Activated CD4-positive, alpha-beta T cell treated with anti-CD3 and anti-CD28 coated beads for 4 hours (primary cell): Measurements from ENCODE around the gene BCR.
"Not testable (repeated sequence)": the region's sequence is repeated elsewhere in the genome, so short reads cannot be mapped to it uniquely, and the experiment has no call there.

Source experiments
- DNase-seq, 2 donors: peaks; one replicate each; pipeline ENCODE4 v3.0.0-alpha.2; 2020

BCR gene

DNA sequence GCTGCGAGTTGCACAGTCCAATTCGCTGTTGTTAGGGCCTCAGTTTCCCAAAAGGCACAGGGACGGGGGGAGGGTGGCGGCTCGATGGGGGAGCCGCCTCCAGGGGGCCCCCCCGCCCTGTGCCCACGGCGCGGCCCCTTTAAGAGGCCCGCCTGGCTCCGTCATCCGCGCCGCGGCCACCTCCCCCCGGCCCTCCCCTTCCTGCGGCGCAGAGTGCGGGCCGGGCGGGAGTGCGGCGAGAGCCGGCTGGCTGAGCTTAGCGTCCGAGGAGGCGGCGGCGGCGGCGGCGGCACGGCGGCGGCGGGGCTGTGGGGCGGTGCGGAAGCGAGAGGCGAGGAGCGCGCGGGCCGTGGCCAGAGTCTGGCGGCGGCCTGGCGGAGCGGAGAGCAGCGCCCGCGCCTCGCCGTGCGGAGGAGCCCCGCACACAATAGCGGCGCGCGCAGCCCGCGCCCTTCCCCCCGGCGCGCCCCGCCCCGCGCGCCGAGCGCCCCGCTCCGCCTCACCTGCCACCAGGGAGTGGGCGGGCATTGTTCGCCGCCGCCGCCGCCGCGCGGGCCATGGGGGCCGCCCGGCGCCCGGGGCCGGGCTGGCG, at the start of gene BCR:
Gene BCR (plus strand): TSS at position 209 of the 592 bp plus-strand sequence. CDS start 452 bp downstream, outside the sequence.
- peak; percentile 53 to 61 for DNase-seq

DNA sequence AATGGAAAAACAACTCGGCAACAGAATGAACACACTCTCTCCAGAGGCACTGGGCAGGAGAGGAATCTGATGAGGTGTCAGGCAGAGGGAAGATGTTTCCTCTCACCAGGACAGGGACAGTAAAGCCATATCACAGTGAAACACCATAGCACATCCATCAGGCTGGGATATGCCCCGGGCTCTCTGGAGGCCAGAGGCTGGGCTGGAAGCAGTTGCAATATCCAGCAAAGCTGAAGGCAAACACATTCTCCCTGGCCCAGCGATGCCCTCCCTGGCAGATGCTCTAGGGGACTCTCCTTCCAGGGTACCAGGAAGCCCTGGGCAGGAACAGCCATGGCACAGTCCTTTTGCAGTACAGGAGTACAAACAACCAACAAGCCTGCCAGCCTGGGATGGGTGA, 49.6 kb upstream of the BCR start:
- DNase-seq, result no peak

DNA sequence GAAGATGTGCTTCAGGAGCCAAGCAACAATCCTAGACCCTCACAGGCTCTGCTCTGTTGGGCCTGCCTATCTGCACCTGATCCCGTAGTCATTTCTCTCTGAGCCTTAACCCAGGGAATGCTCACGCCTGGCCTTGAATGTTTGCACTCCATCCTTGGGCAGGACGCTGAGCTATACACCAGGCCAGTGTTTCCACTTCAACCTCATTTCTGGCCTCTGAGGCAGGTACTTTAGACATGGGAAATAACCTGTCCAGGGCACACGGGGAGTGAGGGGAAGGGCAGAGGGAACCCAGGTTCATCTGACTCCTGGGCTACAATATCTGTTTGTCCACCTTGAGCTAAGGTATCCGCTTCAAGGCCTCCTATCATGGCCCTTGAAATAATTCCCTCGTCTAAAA, 48.4 kb upstream of the BCR start:
- DNase-seq, result no peak

DNA sequence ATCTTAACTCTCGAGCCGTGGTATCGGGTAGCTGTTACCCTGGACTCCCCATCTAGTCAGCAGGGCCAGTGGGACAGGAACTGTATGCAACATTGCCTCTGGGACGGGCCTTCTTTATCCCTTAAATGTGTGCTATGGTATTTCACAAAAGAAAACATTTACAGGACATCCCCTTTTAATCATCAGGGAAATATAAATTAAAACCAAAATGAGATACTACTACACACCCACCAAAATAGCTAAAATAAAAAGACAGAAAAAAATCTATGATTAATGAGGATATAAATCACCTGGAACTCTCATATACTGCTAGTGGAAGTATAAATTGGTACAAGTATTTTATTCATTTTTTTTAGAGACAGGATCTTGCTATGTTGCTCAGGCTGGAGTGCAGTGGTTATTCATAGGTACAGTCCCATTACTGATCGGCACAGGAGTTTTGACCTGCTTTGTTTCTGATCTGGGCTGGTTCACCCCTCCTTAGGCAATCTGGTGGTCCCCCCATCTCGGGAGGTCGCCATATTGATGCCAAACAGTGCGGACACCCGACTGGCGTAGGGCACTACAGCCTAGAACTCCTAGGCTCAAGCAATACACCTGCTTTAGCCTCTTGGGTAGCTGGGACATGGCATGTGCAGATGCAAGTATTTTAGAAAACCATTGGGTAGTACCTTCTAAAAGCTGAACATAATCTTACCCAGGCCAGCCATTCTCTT, 47.8 kb upstream of the BCR start:
- DNase-seq, result no peak

DNA sequence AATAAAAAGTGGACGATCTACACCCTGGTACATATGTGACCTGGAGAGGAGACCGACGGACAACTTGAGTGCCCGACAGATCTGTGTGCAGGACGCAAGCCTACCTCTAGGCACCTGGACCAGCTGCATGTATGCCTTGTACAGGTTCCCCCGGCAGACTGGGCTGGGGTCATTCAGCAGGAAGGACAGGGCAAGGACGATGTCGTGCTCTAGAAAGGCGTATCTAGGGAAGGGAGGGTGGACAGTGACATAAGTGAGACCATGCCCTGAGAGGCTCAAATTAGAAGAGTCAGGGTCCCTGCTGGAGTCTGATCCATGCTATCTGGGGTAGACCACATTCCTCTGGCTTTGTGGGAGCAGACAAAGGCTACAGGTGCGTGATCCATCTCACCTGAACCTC, 46.4 kb upstream of the BCR start:
- no peak for DNase-seq

DNA sequence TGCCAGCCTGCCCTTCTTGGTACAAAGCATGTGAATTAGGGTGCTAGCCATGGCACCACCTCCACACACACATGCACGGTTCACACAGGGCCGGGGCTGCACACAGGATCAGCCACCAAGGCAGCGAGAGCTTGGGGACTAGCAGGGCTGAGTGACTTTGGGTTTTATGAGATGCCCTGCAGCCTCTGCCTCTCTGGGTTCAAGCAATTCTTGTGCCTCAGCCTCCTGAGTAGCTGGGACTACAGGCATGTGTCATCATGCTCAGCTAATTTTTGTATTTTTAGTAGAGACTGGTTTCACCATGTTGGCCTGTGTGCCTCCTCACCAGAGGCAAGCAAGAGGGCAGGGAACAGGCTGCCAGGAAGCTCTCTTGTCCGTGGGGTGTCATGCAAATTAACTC, 43.3 kb upstream of the BCR start:
- not testable (repeated sequence) for DNase-seq

DNA sequence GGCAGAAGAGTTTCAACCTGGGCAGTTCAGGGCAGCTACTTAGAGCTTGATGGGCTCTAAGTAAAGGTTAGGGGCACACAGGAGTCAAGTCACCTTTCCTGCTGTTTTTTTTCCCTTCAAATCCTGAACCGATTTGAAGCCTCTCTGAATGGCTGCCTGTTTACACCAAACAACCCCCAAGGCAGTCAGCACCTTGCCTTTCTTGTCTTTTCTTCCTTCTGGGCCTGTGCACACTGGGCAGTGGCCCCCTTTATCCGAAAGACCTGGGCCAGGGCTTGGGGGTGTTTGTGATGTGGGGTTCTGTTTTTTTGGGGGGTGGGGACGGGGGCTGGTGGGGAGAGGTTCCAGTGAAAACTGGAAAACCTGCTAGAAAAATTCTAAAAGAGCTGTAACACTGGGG, 42.8 kb upstream of the BCR start:
- no peak for DNase-seq

DNA sequence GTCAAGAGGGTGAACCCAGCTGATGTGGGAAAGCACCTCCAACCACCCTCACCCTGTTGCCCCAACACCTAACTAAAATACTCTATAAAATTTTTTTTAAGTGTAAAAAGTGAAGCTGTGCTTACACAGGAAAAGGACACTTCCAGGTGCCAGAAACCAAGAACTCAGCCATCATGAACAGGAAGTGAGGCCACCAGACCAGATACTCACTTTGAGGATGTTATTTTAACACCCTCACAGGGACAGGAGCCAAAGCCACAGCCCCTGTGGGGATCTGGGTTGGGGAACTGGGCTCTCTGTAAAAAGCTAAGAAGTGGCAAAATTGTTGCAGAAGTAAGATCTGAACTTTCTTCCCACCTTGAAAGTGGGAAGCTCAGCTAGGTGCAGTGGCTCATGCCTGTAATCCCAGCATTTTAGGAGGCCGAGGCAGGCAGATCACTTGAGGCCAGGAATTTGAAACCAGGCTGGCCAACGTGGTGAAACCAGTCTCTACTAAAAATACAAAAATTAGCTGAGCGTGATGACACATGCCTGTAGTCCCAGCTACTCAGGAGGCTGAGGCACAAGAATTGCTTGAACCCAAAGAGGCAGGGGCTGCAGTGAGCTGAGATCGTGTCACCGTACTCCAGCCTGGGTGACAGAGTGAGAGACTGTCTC, 42.3 kb upstream of the BCR start:
- DNase-seq, result peak in 1 of 2 donors; percentile 23

DNA sequence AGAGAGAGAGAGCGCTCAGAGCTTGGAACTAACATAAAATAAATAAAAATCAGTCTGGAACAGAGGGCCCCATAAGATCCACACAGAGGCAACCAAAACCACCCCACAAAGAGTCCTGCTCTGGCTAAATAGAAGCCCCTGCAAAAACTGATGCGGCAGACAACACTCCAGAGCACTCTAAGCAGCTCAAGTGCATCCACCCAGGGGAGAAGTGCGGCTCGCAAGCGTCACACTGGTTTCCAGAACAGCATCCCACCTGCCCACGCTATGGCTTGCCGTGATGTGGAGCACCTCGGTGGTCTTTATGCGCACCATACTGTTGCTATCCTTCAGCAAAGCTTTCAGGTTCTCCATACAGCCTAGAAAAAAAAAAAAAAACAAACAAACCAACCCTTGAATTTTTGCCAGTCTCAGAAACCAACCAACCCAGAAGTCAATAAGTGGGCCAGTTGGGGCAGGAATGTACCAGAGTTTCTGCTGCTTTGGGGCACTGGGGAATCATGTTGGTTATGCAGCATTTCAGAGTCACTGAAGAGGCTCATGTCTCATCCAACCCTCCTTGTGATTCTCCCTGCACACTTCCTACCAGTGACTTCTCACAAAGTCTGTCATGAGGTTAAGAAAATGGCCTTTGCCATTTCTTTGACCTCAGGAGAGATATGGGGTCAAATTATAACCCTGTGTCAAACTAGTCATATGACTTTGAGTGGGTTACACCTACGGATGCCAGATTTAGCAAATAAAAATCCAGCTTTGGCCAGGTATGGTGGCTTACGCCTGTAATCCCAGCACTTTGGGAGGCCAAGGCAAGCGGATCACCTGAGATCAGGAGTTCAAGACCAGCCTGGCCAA, 41.5 kb upstream of the BCR start:
- no peak for DNase-seq

DNA sequence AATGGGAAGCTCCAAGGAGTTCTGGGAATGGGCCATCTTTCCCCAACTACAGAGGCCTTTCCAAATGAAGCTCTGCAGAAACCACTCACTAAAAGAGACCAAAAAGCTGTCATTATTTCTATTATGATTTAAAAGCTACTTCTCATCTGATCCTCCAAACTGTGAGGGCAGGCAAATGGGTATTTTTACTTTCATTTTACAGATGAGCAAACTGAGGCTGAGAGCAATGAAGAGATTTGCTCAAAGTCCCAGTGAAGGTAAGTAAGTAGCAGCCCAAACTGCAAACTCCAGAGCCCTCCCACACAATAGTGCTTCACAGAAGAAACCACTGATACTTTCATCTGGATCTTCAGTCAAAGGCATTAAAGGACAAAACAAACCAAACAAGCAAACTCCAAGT, 39.9 kb upstream of the BCR start:
- no peak for DNase-seq

DNA sequence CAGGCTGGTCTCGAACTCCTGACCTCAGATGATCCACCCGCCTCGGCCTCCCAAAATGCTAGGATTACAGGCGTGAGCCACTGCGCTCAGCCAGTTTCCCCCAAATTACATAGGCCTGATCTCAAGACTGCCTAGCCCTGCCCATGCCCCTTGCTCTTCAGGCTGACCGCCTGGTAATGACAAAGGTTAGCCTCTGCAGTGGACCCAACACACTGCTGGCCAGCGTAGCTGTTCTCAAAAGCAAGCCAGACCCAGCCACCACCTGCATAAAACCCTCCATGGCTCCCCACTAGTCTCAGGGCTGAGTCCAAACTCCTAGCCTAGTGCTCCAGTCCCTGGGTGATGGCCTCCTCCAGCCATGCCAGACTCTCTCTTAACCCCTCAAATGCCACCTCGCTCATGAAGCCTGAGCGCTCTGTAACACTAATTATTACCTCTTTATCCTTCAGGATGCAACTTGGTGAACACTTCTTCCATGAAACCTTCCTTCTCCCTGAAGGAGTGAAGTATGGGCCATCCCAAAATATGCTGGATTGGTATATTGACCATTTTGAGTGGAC, 37.7 kb upstream of the BCR start:
- no peak for DNase-seq

DNA sequence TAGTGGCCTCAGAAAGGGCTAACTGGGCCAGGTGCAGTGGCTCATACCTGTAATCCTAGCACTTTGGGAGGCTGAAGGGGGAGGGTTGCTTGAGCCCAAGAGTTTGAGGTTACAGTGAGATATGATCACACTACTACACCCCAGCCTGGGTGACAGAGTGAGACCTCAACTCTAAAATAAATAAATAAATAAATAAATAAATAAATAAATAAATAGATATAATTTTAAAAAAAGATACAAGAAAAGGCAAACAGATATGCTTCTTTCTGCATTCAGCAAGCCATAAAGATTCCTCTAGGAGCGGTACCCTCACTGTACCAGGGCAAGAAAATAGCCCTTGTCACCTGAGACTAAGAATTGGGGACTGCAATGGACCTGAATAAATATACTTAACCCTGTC, 37.2 kb upstream of the BCR start:
- DNase-seq, result no peak

DNA sequence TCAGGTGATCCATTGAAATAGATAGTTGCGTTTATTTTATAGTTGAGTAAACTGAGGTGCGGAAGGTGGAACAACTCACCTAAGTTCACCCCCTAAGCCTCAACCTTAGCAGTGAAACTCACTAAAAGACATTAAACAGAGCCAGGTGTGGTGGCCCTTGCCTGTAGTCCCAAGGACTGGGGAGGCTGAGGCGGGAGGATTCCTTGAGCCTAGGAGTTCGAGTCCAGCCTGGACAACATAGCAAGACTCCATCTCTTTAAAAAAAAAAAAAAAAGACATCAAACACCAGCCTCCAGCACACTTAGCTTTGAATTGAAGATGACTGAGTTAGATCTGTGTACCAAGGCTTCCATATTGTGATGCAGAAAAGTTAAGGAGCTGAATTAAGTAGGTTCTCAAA, 35.9 kb upstream of the BCR start:
- DNase-seq, result no peak

DNA sequence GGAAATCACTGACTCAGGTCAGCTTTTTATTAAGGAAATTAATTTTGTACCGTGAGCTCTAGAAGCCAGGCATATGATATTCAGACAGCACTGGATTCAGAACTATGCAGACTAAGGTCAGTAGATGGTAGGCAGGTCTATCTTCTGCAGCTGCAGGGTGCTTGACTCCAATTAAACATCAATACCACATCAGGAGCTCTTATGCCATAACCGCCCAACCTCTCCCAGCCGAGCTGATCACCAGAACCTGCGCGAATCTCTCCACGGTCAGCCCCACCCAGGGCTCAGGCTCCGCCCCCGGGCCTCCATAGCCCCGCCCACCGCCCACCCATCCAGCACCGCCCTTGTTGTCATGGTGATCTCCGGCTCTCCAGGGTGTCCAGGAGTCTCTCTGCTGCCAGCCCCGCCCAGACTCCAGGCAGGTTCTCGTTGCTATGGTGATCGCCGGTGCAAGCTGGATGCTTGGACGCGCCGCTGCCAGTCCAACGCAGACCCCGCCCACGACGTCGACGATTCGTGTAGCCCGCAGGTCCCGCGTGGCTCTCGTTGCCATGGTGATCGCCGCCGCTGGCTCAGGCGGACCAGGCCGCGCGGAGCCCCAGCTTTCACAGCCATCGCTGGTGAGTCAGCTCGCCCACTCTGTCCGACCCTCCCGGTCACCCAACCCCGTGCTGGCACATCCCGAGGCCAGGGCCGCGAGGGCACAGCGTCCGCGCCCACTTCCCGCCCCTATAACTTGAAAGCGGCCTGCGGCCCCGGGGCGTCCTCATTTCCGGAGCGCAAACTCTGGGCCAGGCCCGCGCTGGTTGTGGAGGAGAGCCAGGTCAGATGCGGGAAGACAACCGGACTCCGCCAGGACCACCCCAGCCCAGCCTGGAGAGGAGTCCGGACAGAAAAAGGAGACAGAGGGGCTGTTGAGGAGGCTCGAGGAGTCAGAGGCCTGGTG, 35.1 kb upstream of the BCR start, which contains the start of gene RAB36:
Gene RAB36 (plus strand): TSS at position 546 of the 946 bp plus-strand sequence. CDS start 1,140 bp downstream, outside the sequence.
- peak; percentile 78 to 84 for DNase-seq

DNA sequence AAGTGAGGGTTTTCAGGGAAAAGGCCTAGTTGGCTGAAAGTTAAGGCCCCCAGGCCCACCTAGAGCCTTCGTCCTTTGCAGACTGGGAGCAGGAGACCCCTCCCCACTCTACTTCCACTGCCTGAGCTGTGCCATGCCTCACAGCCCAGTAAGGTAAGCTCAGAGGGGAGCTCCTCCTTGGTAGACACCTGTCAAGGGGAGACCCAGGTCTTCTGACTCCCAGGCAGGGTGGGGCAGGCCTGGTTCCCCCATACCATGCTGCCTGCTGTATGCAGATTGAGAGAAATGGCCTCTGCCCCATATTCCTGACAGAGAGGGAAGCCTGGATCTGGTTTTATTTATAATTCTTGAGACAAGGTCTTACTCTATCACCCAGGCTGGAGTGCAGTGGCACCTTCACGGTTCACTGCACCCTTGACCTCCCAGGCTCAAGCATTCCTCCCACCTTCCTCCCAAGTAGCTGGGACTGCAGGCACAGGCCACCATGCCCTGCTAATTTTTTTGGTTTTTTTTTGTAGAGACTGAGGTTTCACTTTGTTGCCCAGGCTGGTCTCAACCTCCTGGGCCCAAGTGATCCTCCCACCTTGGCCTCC, 34.3 kb upstream of the BCR start:
- no peak for DNase-seq

DNA sequence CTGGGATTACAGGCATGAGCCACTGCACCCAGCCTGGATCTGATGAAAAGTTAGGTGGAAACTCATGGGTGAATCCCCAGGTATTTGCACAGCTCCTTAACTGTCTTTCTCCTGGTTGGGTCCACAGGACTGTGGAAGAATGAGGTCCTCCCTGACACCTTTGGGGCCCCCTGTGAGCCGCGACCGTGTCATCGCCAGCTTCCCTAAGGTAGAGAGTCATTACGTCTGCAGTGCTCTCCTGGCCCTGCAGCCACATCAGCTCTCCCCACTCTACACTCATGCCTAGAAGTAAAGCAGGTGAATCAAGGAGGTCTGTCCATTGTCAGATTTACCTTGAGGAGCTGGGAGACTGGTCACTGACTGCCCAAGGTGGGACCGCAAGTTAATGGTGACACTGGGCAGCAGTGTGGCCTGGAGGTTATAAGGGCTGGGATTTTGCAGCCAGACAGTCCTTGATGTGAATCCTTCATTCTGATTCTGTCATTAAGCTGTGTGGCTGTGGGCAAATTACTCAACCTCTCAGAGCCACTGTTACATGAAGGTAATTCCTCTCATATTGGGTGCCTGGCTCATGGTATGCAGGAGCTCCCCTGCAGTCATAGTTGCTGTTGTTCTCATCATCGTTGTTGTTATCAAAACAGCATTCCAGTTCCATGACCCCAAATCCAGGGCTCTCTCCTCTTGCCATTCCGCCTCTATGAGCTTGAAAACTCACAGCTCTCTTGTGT, 33.7 kb upstream of the BCR start:
- no peak for DNase-seq

DNA sequence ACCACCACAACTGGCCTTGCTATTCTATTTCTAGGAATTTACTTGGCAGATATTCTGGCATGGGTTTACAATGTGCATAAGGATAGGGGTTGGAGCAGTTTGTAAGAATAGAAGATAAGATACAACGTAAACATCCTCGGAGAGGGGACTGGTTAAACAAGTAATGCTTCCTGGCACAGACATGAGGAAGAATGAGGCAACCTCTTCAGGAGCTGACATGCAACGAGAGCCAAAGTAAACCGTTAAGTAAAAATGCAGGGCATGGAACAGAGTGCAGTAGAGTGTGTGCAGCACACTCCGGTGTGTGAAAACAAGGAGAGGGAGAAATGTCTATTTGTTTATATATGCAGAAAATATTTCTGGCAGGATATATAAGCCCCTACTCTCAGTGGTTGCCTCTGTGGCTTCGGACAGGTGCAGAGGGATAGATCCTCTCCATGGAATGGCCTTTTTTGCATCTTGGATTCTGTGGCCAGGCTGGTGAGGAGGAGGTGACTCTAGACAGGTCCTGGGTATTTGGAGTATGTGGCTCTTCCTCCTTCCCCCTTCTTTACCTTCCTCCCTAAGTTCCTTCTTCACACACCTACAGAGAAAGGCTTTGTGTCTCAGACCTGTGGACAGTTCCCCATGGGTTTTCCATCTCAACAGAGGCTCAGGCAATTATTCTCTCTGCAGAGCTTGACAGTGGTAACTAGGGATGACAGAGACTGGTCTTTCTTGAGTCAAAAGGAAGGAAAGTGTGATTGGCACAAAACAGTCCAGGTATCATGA, 32.5 kb upstream of the BCR start:
- no peak for DNase-seq

DNA sequence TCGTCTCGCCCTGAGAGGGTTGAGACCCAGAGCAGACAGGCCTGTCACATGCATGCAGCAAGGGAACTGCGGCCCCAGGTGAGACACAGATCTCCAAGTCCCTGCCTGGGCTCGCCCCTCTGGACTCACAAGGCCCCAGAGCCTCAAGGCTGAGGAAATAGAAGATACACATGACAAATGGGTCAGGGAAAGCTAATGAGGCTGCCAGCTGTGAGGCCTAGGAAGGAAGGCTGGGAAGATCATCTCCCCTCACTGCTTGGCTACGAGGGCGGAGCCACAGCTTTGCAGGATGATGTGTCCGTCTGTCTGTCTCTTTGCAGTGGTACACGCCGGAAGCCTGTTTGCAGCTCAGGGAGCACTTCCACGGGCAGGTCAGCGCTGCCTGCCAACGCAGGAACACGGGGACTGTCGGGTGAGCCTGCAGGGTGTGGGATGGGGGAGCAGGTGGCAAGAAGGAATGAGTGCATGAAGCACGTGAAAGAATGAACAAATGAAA, 30.5 kb upstream of the BCR start:
- no peak for DNase-seq

DNA sequence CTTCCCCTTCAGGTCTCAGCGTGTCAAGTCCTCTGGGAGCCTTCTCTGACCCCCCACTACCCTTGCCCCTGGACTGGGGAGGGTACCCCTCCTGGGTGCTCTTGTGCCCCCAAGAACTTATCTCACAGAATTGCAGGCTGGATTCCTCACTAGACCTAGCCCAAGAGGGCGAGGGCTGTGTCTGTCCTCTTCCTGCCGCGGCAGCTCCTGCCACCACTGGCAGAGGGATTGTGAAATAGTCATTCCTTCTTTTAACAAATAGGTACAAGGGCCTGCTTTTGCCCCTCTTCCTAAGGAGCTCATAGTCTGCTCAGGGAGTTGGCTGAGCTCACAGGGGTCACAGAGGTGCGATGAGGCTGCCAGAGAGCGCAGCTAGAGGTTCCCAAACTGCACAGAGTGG, 29.5 kb upstream of the BCR start:
- DNase-seq, result no peak

DNA sequence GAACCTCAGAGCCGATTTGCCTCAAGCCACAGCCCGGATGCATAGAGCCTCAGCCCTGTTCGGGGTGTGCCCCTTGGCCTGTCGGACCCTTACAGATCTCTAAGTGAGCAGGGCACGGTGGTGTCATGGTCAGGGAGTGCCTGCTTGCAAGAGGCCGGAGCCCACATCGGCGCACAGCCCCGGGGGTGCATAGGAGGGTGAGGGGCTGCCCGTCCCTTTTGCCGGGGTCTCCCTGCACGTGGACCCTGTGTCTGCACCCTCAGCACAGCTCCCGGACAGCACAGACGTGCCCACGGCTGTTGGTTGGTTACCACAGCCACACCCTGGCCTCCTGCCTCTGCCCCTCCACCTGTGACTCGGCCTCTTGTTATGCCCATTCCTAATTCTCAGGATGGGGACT, 28.5 kb upstream of the BCR start:
- DNase-seq, result no peak
